UCSD-AML1 (cell line): ENCODE data around the gene VWC2.

Experiments used
- DNase-seq: peaks from one replicate; lab custom pipeline; 2025; ENCODE audit not compliant: unreplicated experiment; lab: John Stamatoyannopoulos, UW

VWC2 gene

GRCh38 chr7:49783446-49783845 lies 10.0 kb downstream of the VWC2 start:
- no peak for DNase-seq

DNA sequence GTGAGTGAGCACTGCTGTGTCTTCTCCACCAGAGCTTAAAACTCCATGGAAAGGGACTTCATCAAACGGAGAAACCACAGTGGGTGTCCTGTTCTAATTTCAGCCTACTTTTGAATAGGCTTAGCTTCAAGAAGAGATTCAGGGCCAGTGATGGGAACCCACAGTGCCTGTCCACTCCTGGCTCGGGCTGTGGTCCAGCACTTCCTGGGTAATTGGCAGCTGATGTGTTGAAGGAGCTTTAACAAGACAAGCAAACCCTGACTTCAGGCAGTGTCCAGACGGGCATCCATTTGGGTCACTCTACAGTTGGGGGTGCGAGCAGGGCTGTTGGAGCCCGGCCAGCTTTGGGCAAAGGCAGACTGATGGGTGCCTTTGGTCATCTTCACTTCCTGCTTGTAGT lies 14.5 kb downstream of the VWC2 start:
- no peak for DNase-seq

DNA sequence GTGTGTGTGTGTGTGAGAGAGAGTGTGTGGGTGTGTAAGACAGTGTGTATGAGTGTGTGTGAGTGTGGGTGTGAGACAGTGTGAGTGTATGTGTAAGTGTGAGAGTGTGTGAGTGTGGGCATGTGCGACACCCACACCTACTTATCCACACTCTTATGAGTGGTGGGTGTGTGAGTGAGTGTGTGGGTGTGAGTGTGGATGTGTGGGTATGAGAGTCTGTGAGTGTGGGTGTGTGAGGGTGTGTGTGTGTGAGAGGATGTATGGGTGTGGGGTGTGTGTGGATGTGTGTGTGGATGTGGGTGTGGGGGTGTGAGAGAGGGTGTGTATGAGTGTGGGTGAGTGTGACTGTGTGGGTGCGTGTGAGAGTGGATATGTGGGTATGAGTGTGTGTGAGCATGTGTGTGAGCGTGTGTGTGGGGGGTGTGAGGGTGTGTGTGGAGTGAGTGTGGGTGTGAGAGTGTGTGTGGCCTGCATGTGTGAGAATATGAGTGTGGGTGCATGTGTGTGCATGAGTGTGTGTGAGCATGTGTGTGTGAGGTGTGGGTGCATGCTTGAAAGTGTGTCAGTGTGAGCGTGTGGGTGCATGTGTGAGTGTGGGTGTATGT lies 15.1 kb downstream of the VWC2 start:
- DNase-seq = no peak

- no peak for DNase-seq
Observed at GRCh38 chr7:49789736-49790135, 16.3 kb downstream of the VWC2 start.

DNA sequence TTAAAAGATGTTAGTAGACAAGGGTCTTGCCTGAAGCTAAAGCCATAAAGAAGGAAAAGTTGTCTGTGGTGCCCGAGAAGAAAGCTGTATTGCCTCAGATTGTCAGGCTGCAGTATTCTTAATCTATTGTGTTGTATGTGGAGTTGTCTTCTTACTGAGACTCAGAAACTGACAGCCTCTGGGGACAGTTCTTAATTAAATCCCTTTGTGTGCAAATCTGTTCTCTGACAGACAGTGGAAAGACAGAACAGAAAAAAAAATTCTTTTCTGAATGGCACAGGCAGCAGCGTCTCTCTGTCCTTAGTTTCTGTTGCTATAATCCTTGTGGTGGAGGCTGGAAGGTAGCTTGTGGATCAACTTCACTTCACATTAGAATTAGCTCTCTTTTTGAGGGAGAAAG lies 16.8 kb downstream of the VWC2 start:
- no peak for DNase-seq

DNA sequence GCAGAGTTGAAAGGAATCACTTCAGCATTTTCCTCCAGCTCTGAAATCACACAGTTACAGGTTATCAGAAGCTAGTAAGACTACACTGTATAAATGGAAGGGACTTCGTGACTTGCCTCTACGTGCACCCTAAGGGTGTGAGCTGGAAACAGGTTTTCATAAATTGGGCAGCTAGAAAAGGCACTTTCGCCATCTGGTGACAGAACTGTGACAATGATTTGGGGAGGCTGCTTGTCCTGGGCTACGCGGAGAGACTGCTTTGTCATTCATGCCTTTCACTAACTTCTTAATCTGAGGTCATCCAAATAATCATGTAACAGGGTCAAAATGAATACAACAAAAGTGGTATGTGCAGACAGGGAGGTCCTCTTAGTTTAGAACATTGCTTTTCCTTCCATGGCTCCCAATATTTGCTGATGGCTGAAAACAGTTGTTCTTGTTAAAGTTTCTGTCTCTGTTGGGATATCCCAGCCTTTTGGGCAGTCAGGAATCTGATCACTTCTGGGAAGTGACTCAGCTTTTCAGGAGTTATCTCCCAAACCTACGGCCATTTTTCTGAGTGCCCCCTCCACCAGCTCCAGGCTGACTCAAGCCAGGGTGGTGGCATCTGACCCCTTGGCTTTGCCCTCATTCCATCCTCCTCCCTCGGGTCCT lies 17.8 kb downstream of the VWC2 start:
- DNase-seq = no peak

- no peak for DNase-seq
Observed at GRCh38 chr7:49797987-49798660, 24.7 kb downstream of the VWC2 start.

GRCh38 chr7:49800031-49800430 lies 26.6 kb downstream of the VWC2 start:
- DNase-seq = no peak

GRCh38 chr7:49802600-49802999 lies 29.2 kb downstream of the VWC2 start:
- DNase-seq = no peak

- no peak for DNase-seq
Observed at GRCh38 chr7:49803812-49804211, 30.4 kb downstream of the VWC2 start.

GRCh38 chr7:49805371-49806007 lies 32.1 kb downstream of the VWC2 start:
- DNase-seq = no peak

DNA sequence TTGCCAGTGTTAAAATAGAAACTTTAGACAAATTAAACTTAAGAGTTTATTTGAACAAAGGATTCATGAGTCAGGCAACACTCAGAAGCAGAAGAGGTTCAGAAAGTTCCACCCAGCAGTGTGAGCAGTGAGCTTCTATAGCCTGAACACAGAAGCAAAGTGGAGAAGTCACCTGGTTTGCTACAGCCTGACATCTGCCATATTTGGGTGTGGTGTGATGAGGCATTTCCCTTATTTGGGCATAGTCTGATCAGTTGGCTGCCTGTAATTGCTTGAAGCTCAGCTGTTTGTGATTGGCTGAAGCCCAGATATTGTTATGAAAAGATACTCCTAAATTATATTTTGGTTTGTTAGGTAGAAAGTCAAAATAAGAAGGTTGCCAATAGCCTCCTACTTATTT lies 39.1 kb downstream of the VWC2 start:
- DNase-seq = no peak

DNA sequence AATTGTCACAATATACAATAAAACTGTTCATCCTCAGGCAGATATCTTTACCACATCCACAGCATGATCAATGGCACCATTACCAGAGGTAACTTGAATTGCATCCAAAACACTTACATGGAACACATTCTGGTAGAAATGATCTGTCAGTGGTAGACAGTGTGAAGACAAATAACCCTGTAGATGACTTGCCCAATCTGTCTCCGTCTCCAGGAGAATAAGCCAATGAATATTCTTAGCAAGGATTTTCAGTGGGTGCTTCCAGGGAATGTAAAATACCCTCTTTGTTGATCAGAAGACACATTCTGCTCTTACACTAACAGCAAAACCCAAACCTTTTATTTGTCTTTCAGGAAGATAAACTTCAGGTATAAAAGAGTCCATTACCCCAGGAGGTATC lies 43.8 kb downstream of the VWC2 start:
- DNase-seq = no peak

DNA sequence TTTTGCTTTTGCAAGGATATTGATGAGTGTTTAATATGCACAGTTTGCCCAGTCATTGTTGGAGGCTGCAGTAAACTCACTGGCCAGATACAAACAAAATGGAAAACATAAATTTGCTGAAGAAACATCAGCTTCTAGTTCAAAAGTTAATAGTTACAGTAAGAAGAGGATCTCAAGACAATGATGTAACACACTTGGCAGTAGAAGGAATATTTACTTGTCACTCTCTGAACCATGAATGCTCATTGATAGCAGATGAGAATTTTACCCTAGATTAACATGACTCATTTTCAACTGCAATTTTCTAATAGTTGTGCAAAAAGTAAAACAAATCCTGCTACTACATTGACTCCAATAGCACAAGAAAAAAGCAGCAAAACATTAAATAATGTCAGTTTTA lies 47.7 kb downstream of the VWC2 start:
- no peak for DNase-seq

- no peak for DNase-seq
Observed at GRCh38 chr7:49822856-49823255, 49.4 kb downstream of the VWC2 start.

DNA sequence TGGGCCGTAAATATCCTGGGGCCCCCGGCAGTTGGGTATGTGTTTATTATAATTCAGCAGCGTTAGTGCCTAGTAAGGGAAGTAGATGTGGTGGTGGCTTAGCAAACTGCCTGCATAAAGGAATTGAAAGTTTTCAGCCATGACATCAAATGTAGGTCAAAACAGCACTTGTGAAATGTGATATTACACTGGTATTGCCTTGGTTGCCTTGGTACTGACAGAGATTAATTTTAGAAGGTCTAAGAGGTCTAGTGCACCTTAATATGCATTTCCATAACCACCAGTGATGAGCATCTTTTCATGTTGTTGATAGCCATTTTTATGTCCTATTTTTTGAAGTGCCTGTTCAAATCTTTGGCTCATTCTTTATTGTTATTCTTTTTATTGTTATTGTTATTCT lies 50.1 kb downstream of the VWC2 start:
- DNase-seq = no peak

DNA sequence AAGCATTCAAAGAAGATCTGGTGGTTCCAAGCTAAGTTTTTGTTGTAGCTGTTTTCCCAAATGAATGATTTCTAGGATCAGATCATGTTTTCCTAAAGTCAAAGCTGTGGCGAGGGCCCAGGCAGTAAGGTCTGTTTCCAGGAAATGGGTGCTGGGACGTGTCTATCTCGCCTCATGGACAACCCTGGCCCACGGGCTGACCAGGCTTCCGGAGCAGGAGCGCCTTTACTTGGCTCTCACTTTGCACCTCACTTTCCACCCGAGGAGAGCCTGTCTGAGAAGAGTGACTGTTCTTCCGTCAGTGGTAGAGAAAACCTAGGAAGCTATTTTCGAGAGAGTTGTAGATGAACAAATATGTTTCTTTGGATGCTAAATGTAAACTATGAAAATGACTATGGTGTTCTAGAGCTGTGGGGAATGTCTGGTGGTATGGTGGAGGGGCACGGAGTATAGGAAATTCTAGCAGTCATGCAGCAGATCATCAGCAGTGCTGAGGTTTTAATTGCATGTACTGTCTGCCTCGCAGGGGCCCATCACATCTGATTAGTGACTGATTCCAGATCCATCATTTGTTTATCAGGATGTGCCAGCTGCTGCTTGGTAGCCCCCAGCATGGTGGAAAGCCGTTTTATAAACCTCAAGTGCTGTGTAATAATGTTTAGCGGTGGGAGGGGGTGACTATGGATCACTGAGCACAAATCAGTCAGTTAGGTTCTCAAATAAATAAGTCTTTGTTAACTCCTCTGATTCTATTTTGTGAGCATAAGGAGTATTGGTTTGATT lies 66.6 kb downstream of the VWC2 start:
- DNase-seq = no peak

DNA sequence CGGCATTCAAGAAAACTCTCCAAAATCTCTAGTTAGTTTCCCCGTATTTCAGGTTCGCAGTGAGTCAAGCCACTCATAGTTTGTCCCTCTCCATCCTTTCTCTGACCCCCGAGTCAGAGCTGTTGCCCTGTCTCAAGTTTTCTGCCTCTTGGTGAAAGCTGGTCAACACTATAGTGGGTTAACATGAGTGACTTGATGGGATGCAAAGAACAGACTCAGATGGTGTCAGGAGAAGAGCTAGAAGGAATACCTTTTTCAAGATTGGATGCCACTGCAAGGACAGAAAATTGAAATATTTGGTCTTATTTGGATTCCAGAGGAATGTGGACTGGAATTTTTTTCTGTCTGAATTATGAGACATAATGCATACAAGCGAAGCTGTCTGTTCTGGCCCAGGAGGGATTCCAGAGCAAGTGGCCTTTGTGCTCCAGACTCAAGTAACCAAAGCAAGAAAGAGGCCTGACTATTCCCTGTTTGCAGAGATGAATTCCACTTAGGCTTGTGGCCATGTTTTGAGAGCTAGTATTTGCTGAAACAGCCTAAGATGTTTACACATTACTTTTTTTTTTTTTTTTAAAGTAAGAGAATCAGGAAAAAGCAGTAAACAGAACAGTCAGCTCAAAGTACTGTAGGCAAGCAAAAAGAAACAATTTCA lies 67.4 kb downstream of the VWC2 start:
- DNase-seq = no peak

- no peak for DNase-seq
Observed at GRCh38 chr7:49845626-49846025, 72.2 kb downstream of the VWC2 start.

GRCh38 chr7:49848211-49848841 lies 74.9 kb downstream of the VWC2 start:
- no peak for DNase-seq
